ENCODE data around the gene RNF208.

RNF208 gene, protein sequence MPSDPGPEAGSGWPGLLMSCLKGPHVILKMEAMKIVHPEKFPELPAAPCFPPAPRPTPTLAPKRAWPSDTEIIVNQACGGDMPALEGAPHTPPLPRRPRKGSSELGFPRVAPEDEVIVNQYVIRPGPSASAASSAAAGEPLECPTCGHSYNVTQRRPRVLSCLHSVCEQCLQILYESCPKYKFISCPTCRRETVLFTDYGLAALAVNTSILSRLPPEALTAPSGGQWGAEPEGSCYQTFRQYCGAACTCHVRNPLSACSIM

DNA sequence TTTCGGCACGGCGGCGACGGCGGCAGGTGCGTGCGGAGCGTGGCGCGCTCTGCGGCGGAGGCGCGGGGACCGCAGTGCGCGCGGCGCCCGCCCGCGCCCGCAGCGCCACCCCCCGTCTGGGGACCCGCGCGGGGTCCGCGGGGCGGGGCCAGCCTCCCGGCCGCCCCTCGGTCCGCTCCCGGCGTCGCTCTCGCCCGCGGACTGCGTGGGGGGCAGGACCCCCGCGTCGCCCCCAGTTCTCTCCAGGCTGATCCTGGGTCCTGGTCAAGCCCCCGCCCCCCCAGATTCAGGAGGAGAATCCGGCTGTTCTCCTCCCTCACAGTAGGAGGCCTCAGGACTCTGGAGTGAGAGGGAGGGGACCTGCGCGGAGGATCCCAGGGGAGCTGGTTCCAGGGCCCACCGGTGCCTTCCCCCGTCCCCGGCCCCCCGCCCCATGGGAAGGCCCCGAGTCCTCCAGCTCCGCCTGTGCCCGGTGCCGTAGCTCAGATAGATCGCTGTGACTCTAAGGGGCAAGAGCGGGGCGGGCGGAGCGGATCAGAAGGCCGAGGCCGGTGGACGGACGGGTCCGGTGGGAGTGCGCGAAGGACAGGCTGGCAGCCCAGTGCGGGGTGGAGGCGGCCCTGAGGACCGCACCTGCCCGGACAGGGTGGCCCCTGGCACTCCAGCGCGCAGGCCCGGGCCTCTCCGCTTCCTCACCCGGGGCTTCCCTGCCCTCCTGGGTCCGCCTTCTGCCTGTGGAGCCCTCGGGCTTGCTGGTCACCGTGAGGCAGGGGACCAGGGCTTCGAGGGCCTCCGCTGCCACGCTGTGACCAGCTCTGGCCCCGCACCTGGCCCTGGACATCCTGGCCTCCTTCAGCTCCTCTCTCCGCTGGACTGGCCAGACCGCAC lies at the start of gene RNF208:
RNF208 (minus strand) TSS at position 51 of the 888 bp plus-strand sequence. CDS start 1,028 bp downstream, outside the sequence.
- H3K9ac ChIP-seq (ENCODE audit: low read length): peak within 1 kb of the TSS; percentile 25

DNA sequence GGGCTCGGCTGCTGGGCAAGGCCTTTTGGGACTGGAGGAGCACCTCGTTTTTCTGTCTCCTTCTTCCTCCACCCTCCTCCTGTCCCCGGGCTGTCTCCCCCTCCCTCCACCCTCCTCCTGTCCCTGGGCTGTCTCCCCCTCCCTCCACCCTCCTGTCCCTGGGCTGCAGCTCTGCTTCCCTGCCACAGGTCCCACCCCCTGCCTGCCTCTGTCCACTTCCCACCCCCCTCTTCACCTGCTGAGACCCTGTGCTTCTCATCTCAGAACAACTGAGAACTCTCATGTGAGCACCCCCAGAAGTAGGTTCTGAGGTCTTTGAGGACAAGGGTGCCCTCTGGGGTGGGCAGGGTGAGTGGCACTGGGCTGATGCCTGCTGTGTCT lies 49.6 kb upstream of the RNF208 start:
- Histone ChIP-seq H3K27ac (ENCODE audit: low read depth, low read length) (no peak overlapping the region), H3K9ac (ENCODE audit: low read length) (no peak overlapping the region), H3K4me3 (ENCODE audit: low read depth in 1 of 2, low read length in 2 of 2) (no peak overlapping the region), H3K36me3 (ENCODE audit: insufficient read depth, low read length) (peaks cover 33% of the 10 kb centered on the region), H3K4me1 (ENCODE audit: insufficient read depth, low read length) (peaks cover 15% of the 10 kb centered on the region), H3K9me3 (ENCODE audit: low read length) (no peaks in the 10 kb centered on the region), H3K27me3 (ENCODE audit: control insufficient read depth in 1 of 2, insufficient read depth in 2 of 2, low read length in 2 of 2) (peaks cover 0 to 13% of the 10 kb centered on the region in 2 donors)

More for the DNA sequence above, at the start of gene RNF208:
- Histone ChIP-seq H3K9me3 (ENCODE audit: low read length) (no peaks in the 10 kb centered on the region), H3K4me1 (ENCODE audit: insufficient read depth, low read length) (peaks cover 5% of the 10 kb centered on the region), H3K36me3 (ENCODE audit: insufficient read depth, low read length) (no peaks in the 10 kb centered on the region), H3K27ac (ENCODE audit: low read depth, low read length) (peak within 1 kb of the TSS; percentile 75), H3K4me3 (ENCODE audit: low read depth in 1 of 2, low read length in 2 of 2) (peak within 1 kb of the TSS; percentile 71 to 73), H3K27me3 (ENCODE audit: control insufficient read depth in 1 of 2, insufficient read depth in 2 of 2, low read length in 2 of 2) (peaks cover 0 to 8% of the 10 kb centered on the region in 2 donors)

DNA sequence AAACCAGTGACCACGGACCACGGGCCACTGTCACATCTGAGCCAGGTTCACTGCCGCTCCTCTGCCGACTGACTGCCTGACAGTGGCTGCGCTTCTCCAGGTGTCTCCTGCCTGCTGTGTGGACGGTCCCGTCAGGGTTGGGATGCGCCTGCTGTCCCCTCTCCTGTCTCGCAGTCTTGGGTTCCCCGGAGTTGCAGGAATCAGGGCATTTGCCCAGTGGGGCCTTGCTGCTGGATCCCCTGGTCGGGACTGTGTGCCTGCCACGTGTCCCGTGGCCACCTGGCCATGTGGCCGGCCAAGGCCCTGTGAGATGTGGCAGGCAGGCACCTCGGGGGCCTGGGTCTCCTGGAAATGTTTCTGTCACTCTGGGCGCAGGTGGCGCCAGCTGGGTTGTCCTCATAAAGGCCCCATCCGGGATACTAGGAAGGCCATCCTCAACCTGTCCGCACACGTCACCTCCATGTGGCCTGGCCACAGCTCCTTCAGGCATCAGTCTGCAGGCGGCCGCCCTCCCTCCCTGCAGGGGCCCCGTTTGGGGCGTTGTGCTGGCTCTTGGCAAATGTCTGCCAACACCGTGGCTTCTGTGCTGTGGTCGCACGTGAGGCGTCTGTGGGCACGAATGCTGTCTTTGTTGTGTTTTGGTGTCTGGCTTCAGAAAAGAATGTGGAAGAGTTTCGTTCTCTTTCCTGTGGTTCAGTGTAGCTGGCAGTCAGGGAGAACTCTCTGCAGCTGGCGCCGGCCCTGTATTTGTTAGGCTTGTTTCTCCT lies 49.1 kb upstream of the RNF208 start:
- no peaks in the 10 kb centered on the region for H3K9me3 ChIP-seq (ENCODE audit: low read length)
- H3K27me3 ChIP-seq (ENCODE audit: control insufficient read depth in 1 of 2, insufficient read depth in 2 of 2, low read length in 2 of 2): peaks cover 0 to 7% of the 10 kb centered on the region in 2 donors
- H3K4me1 ChIP-seq (ENCODE audit: insufficient read depth, low read length): peaks cover 11% of the 10 kb centered on the region
- H3K4me3 ChIP-seq (ENCODE audit: low read depth in 1 of 2, low read length in 2 of 2): no peak overlapping the region
- H3K9ac ChIP-seq (ENCODE audit: low read length): no peak overlapping the region
- peaks cover 38% of the 10 kb centered on the region for H3K36me3 ChIP-seq (ENCODE audit: insufficient read depth, low read length)
- H3K27ac ChIP-seq (ENCODE audit: low read depth, low read length): no peak overlapping the region

DNA sequence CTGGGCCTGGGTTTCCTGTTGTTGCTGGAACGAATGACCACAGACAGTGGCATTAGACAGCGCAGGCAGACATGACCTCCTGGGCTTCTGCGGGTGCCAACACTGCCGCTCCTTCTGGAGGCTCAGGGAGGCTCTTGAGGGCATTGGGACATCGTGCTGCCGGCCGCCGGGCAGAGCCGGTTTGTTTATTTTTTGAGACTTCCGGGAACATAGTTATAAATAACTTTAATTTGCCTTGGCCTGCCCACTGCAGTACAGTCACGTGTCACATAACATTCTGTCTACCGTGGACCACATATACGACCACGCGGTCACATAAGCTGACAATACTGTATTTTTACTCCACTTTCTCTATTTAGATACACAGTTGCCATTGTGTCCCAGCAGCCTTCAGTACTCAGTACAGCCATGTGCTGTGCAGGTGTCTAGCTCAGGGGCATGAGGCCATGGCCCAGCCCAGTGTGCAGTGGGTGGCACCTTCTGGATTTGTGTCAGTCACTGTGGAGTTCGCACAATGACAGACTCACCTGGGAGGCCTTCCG lies 47.3 kb upstream of the RNF208 start:
- Histone ChIP-seq H3K4me3 (ENCODE audit: low read depth in 1 of 2, low read length in 2 of 2) (no peak overlapping the region), H3K27ac (ENCODE audit: low read depth, low read length) (no peak overlapping the region), H3K36me3 (ENCODE audit: insufficient read depth, low read length) (peaks cover 47% of the 10 kb centered on the region), H3K9me3 (ENCODE audit: low read length) (no peaks in the 10 kb centered on the region), H3K27me3 (ENCODE audit: control insufficient read depth in 1 of 2, insufficient read depth in 2 of 2, low read length in 2 of 2) (peaks cover 0 to 2% of the 10 kb centered on the region in 2 donors), H3K9ac (ENCODE audit: low read length) (no peak overlapping the region), H3K4me1 (ENCODE audit: insufficient read depth, low read length) (peaks cover 11% of the 10 kb centered on the region)

- Histone ChIP-seq H3K27me3 (ENCODE audit: control insufficient read depth in 1 of 2, insufficient read depth in 2 of 2, low read length in 2 of 2) (no peaks in the 10 kb centered on the region), H3K4me1 (ENCODE audit: insufficient read depth, low read length) (peaks cover 11% of the 10 kb centered on the region), H3K27ac (ENCODE audit: low read depth, low read length) (no peak overlapping the region), H3K9me3 (ENCODE audit: low read length) (no peaks in the 10 kb centered on the region), H3K9ac (ENCODE audit: low read length) (no peak overlapping the region), H3K4me3 (ENCODE audit: low read depth in 1 of 2, low read length in 2 of 2) (no peak overlapping the region), H3K36me3 (ENCODE audit: insufficient read depth, low read length) (peaks cover 53% of the 10 kb centered on the region)
Measured at GRCh38 chr9:137268538-137269201, 46.6 kb upstream of the RNF208 start.

DNA sequence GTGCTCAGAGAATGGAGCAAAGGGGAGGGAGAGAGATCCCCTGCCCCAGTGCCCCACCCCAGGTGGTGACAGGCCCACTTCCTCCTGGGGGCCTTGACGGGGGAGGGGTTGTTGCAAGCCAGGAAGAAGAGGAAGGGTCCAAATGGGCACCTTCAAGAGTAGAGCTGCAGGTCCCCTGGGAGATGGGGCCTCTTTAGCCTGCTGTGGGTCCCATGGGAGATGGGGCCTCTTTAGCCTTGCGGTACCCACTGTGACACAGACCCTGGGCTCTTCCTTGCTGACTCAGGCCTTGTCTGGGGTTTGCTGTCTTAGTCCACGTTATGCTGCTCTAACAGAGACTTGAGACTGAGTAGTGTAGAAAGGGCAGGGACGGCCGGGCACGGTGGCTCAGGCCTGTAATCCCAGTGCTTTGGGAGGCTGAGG lies 45.9 kb upstream of the RNF208 start:
- Histone ChIP-seq H3K4me3 (ENCODE audit: low read depth in 1 of 2, low read length in 2 of 2) (no peak overlapping the region), H3K27me3 (ENCODE audit: control insufficient read depth in 1 of 2, insufficient read depth in 2 of 2, low read length in 2 of 2) (no peaks in the 10 kb centered on the region), H3K9me3 (ENCODE audit: low read length) (no peaks in the 10 kb centered on the region), H3K27ac (ENCODE audit: low read depth, low read length) (no peak overlapping the region), H3K9ac (ENCODE audit: low read length) (no peak overlapping the region), H3K4me1 (ENCODE audit: insufficient read depth, low read length) (peaks cover 11% of the 10 kb centered on the region), H3K36me3 (ENCODE audit: insufficient read depth, low read length) (peaks cover 56% of the 10 kb centered on the region)

GRCh38 chr9:137266585-137267453 lies 44.8 kb upstream of the RNF208 start:
- Histone ChIP-seq H3K4me1 (ENCODE audit: insufficient read depth, low read length) (peaks cover 11% of the 10 kb centered on the region), H3K4me3 (ENCODE audit: low read depth in 1 of 2, low read length in 2 of 2) (no peak overlapping the region), H3K27ac (ENCODE audit: low read depth, low read length) (no peak overlapping the region), H3K36me3 (ENCODE audit: insufficient read depth, low read length) (peaks cover 47% of the 10 kb centered on the region), H3K9me3 (ENCODE audit: low read length) (no peaks in the 10 kb centered on the region), H3K9ac (ENCODE audit: low read length) (no peak overlapping the region), H3K27me3 (ENCODE audit: control insufficient read depth in 1 of 2, insufficient read depth in 2 of 2, low read length in 2 of 2) (no peaks in the 10 kb centered on the region)

DNA sequence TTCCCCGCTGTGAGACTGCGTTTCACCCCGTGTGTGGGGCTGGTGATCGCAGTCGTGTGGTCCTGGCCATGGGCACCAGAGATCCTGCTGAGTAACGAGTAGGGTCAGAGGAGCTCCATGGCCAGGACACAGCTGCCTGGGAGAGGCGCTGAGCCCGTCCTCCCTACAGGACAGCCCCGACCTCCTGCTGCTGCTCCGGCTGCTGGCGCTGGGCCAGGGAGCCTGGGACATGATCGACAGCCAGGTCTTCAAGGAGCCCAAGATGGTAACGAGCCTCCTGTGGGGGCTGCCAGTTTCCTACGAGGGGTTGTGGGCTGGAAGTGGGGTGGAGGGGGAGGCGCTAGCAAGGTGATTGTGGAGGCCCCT lies 44.1 kb upstream of the RNF208 start:
- H3K36me3 ChIP-seq (ENCODE audit: insufficient read depth, low read length): peaks cover 45% of the 10 kb centered on the region
- no peaks in the 10 kb centered on the region for H3K27me3 ChIP-seq (ENCODE audit: control insufficient read depth in 1 of 2, insufficient read depth in 2 of 2, low read length in 2 of 2)
- no peak overlapping the region for H3K27ac ChIP-seq (ENCODE audit: low read depth, low read length)
- no peaks in the 10 kb centered on the region for H3K9me3 ChIP-seq (ENCODE audit: low read length)
- no peak overlapping the region for H3K9ac ChIP-seq (ENCODE audit: low read length)
- H3K4me3 ChIP-seq (ENCODE audit: low read depth in 1 of 2, low read length in 2 of 2): no peak overlapping the region
- peaks cover 11% of the 10 kb centered on the region for H3K4me1 ChIP-seq (ENCODE audit: insufficient read depth, low read length)

DNA sequence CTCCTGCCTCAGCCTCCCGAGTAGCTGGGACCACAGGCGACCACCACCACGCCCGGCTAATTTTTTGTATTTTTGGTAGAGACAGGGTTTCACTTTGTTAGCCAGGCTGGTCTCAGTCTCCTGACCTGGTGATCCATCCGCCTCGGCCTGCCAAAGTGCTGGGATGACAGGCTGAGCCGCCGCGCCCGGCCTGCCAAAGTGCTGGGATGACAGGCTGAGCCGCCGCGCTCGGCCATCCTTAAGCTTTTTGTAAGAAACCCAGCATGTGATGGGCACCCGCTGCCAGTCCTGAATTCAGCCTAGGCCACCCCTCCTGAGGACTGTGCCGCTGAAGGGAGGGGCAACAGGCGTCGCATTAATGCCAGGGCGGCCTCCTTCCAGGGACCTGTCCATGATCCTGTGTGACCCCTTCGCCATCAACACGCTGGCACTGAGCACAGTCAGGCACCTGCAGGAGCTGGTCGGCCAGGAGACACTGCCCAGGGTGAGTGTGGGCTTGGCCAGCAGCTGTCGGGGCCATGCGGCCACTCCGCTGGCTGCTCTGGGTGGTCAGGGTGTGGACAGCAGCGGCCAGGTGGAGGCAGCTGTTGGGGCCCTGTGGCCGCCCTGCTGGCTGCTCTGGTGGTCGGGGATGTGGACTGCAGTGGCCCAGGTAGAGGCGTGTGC lies 43.6 kb upstream of the RNF208 start:
- Histone ChIP-seq H3K9ac (ENCODE audit: low read length) (no peak overlapping the region), H3K4me1 (ENCODE audit: insufficient read depth, low read length) (peaks cover 11% of the 10 kb centered on the region), H3K27ac (ENCODE audit: low read depth, low read length) (no peak overlapping the region), H3K9me3 (ENCODE audit: low read length) (no peaks in the 10 kb centered on the region), H3K36me3 (ENCODE audit: insufficient read depth, low read length) (peaks cover 45% of the 10 kb centered on the region), H3K4me3 (ENCODE audit: low read depth in 1 of 2, low read length in 2 of 2) (no peak overlapping the region), H3K27me3 (ENCODE audit: control insufficient read depth in 1 of 2, insufficient read depth in 2 of 2, low read length in 2 of 2) (no peaks in the 10 kb centered on the region)

DNA sequence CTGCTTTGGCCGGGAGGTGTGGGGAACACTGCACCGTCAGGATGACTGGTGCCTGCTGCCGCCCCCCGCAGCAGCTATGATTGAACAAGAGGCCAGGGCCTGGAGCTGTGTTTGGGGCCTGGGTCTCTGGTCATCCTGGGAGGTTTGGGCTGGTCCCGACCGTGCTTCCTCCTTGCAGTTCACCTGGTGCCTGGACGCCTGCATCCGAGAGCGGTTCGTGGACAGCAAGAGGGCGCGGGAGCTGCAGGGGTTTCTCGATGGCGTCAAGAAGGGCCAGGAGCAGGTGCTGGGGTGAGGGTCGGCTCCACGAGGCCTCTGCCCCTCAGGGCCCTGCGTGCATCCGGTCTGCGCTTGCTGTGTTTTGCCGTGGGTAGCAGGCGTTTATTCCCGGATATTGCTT lies 42.0 kb upstream of the RNF208 start:
- Histone ChIP-seq H3K27ac (ENCODE audit: low read depth, low read length) (no peak overlapping the region), H3K27me3 (ENCODE audit: control insufficient read depth in 1 of 2, insufficient read depth in 2 of 2, low read length in 2 of 2) (no peaks in the 10 kb centered on the region)

More for the DNA sequence above, 42.0 kb upstream of the RNF208 start:
- Histone ChIP-seq H3K9ac (ENCODE audit: low read length) (no peak overlapping the region), H3K4me3 (ENCODE audit: low read depth in 1 of 2, low read length in 2 of 2) (no peak overlapping the region), H3K36me3 (ENCODE audit: insufficient read depth, low read length) (peaks cover 40% of the 10 kb centered on the region), H3K9me3 (ENCODE audit: low read length) (no peaks in the 10 kb centered on the region), H3K4me1 (ENCODE audit: insufficient read depth, low read length) (peaks cover 6% of the 10 kb centered on the region)

All from muscle layer of colon (tissue), 2 donors.